Cardiac ventricle fibroblast (primary cell): ENCODE data around the gene NCEH1. TPM values are rescaled to one million over a fixed set of nuclear protein-coding genes. Genes with fewer than 3 reads are reported as not detected.

Experiments used
- total RNA-seq: library from RNA; depleted of rRNA; stranded (reverse); fragments of >200 nt; gene quantifications from 2 replicates; pipeline ENCODE4 v1.2.3, GENCODE V29; 2015

The NCEH1 gene
- total RNA-seq: 1.5 and 2.2 TPM in 2 replicates

GRCh38 chr3:172710664-172711453 is at the start of gene NCEH1:
Gene NCEH1 (minus strand): TSS chr3:172711067. CDS start chr3:172710984, 83 bp downstream.

GRCh38 chr3:172750368-172751174 is 39.7 kb upstream of the NCEH1 start, which contains the start of gene ECT2:
Gene ECT2 (plus strand): TSS chr3:172750726. CDS start chr3:172754531, 3,805 bp downstream.

Other genes with a start within 250 kb of the NCEH1 start
- gene TNFSF10, start 187.6 kb downstream of the NCEH1 start, total RNA-seq: 6.9 and 8.3 TPM in 2 replicates
- 6.7 and 7.2 TPM in 2 replicates for gene ECT2, start 39.7 kb upstream of the NCEH1 start, total RNA-seq